H1 (cell line): ENCODE results near the gene PLCB1. TPM values are rescaled to one million over a fixed set of nuclear protein-coding genes. Genes with fewer than 3 reads are reported as not detected.

Source experiments
- CTCF ChIA-PET: fragments of 300-600 bp; sonication (Branson Sonifier 250); formaldehyde crosslinking; loops from one replicate; lab custom pipeline; 2021; ENCODE audit not compliant: partially characterized antibody; lab: Charles Lee
- POLR2A ChIA-PET: fragments of 300-600 bp; sonication (Branson Sonifier 250); formaldehyde crosslinking; loops from one replicate; lab custom pipeline; 2021; ENCODE audit warnings: inconsistent platforms; ENCODE audit not compliant: partially characterized antibody; lab: Charles Lee
- DNase-seq, 2 experiments: peaks; one replicate each; pipeline versions ENCODE4 v3.0.0 to v3.0.0-alpha.2; 2010 to 2022; ENCODE audit warnings: low spot score in 2 of 2, low read depth in 1 of 2, mixed read lengths in 1 of 2
- FAIRE-seq: peaks from 2 replicates; lab custom pipeline; 2011; peaks lifted over from hg19 to GRCh38; lab: Jason Lieb, UNC
- H2AFZ ChIP-seq: 2 replicates; pipeline ENCODE4 v1.8.1; 2012; ENCODE audit warnings: low read length, inconsistent platforms
- H2AK5ac ChIP-seq: 2 replicates; pipeline ENCODE4 v1.6.1; 2013; ENCODE audit warnings: low read depth, low read length
- H2BK120ac ChIP-seq: replicated peaks from 2 replicates; pipeline ENCODE3; 2013; ENCODE audit warnings: low read depth, low read length, inconsistent platforms
- H2BK12ac ChIP-seq: 2 replicates; pipeline ENCODE4 v1.6.1; 2013; ENCODE audit warnings: low read depth, low read length
- H2BK15ac ChIP-seq: 2 replicates; pipeline ENCODE4 v1.6.1; 2013; ENCODE audit warnings: low read length
- H2BK20ac ChIP-seq: 2 replicates; pipeline ENCODE4 v1.6.1; 2013; ENCODE audit warnings: low read length
- H2BK5ac ChIP-seq: 2 replicates; pipeline ENCODE4 v1.6.1; 2013; ENCODE audit warnings: low read depth, low read length
- H3K14ac ChIP-seq: 2 replicates; pipeline ENCODE4 v1.6.1; 2013; ENCODE audit warnings: inconsistent platforms; ENCODE audit not compliant: insufficient read length
- H3K18ac ChIP-seq: 2 replicates; pipeline ENCODE4 v1.6.1; 2013; ENCODE audit warnings: low read length; ENCODE audit errors: extremely low read depth
- H3K23ac ChIP-seq: 2 replicates; pipeline ENCODE4 v1.6.1; 2013; ENCODE audit warnings: inconsistent platforms; ENCODE audit not compliant: insufficient read length
- H3K23me2 ChIP-seq: 2 replicates; pipeline ENCODE4 v1.6.1; 2013; ENCODE audit warnings: low read depth, low read length
- H3K27ac ChIP-seq: 2 replicates; pipeline ENCODE4 v1.6.1; 2011; ENCODE audit warnings: low read depth, low read length, inconsistent platforms
- H3K27me3 ChIP-seq, 4 experiments: replicated peaks in 1 of 4; 1 replicate in 1 of 4; 2 replicates in 3 of 4; pipeline versions ENCODE4 v1.6.1 to v1.8.1; 2011 to 2013; ENCODE audit warnings: low read length in 3 of 4, mild to moderate bottlenecking in 3 of 4, inconsistent platforms in 2 of 4, mixed read lengths in 2 of 4, moderate library complexity in 1 of 4; ENCODE audit not compliant: control insufficient read depth in 3 of 4, insufficient read depth in 3 of 4; ENCODE audit errors: extremely low read depth in 1 of 4
- H3K36me3 ChIP-seq, 4 experiments: 2 replicates each; pipeline versions ENCODE4 v1.6.1 to v1.8.1; 2011 to 2013; ENCODE audit warnings: mild to moderate bottlenecking in 4 of 4, low read length in 3 of 4, moderate library complexity in 2 of 4, control low read depth in 1 of 4, inconsistent platforms in 1 of 4; ENCODE audit not compliant: insufficient read depth in 4 of 4, control insufficient read depth in 2 of 4
- H3K4ac ChIP-seq: replicated peaks from 2 replicates; pipeline ENCODE3; 2013; ENCODE audit warnings: low read length, low read depth, mixed read lengths, inconsistent platforms; ENCODE audit not compliant: insufficient read length
- H3K4me1 ChIP-seq, 4 experiments: replicated peaks in 1 of 4; 1 replicate in 1 of 4; 2 replicates in 3 of 4; pipeline versions ENCODE4 v1.6.1 to v1.8.1; 2011 to 2013; ENCODE audit warnings: low read length in 3 of 4, inconsistent platforms in 2 of 4, mixed read lengths in 1 of 4; ENCODE audit not compliant: insufficient read depth in 4 of 4, control insufficient read depth in 3 of 4
- H3K4me2 ChIP-seq, 2 experiments: 2 replicates each; pipeline versions ENCODE4 v1.6.1 to v1.8.1; 2011 to 2013; ENCODE audit warnings: low read depth in 2 of 2, low read length in 2 of 2, control low read depth in 1 of 2, inconsistent platforms in 1 of 2, mild to moderate bottlenecking in 1 of 2; ENCODE audit not compliant: insufficient read depth in 1 of 2
- H3K4me3 ChIP-seq, 4 experiments: fragments of 200-600, 300-600 bp in 1 of 4; sonication (generic), shearing (Covaris generic), sonication (Bioruptor Twin) in 1 of 4; 2 replicates each; pipeline versions ENCODE4 v1.5.1 to v1.8.1; 2011 to 2016; ENCODE audit warnings: low read length in 4 of 4, low read depth in 3 of 4, control low read depth in 2 of 4, inconsistent platforms in 2 of 4, mild to moderate bottlenecking in 2 of 4, mixed read lengths in 1 of 4, moderate library complexity in 1 of 4; ENCODE audit not compliant: insufficient read depth in 2 of 4; ENCODE audit errors: extremely low read depth in 1 of 4
- H3K56ac ChIP-seq: replicated peaks from 2 replicates; pipeline ENCODE3; 2013; ENCODE audit warnings: low read depth, mild to moderate bottlenecking, mixed read lengths, low read length, inconsistent platforms; ENCODE audit not compliant: insufficient read length
- H3K79me1 ChIP-seq: 2 replicates; pipeline ENCODE4 v1.6.1; 2013; ENCODE audit warnings: low read depth, low read length, control low read depth
- H3K79me2 ChIP-seq, 2 experiments: 2 replicates each; pipeline versions ENCODE4 v1.6.1 to v1.8.1; 2012 to 2013; ENCODE audit warnings: low read length in 2 of 2, mild to moderate bottlenecking in 2 of 2, inconsistent platforms in 1 of 2; ENCODE audit not compliant: insufficient read depth in 2 of 2, control insufficient read depth in 1 of 2
- H3K9ac ChIP-seq, 4 experiments: replicated peaks in 1 of 4; 1 replicate in 1 of 4; 2 replicates in 3 of 4; pipeline versions ENCODE4 v1.6.1 to v1.8.1; 2011 to 2013; ENCODE audit warnings: low read depth in 3 of 4, low read length in 3 of 4, control low read depth in 2 of 4, mild to moderate bottlenecking in 2 of 4, moderate library complexity in 2 of 4, inconsistent platforms in 1 of 4; ENCODE audit errors: extremely low read depth in 1 of 4
- H3K9me3 ChIP-seq, 2 experiments: 2 replicates each; pipeline versions ENCODE4 v1.6.1 to v1.8.1; 2012 to 2013; ENCODE audit warnings: mild to moderate bottlenecking in 2 of 2, moderate library complexity in 2 of 2, control low read depth in 1 of 2, inconsistent platforms in 1 of 2, low read depth in 1 of 2, low read length in 1 of 2, mixed read lengths in 1 of 2; ENCODE audit not compliant: insufficient read depth in 2 of 2
- H4K20me1 ChIP-seq, 2 experiments: replicated peaks in 1 of 2; 2 replicates each; pipeline versions ENCODE3 to v1.8.1; 2011 to 2013; ENCODE audit warnings: inconsistent platforms in 2 of 2, low read length in 2 of 2, mild to moderate bottlenecking in 1 of 2; ENCODE audit not compliant: insufficient read depth in 2 of 2, control insufficient read depth in 1 of 2
- H4K5ac ChIP-seq: 2 replicates; pipeline ENCODE4 v1.6.1; 2013; ENCODE audit warnings: low read length, low read depth, mixed read lengths, inconsistent platforms; ENCODE audit not compliant: insufficient read length
- H4K8ac ChIP-seq: 2 replicates; pipeline ENCODE4 v1.8.0; 2013; ENCODE audit warnings: mild to moderate bottlenecking, moderate library complexity, low read length, inconsistent platforms; ENCODE audit not compliant: insufficient read depth; ENCODE audit errors: extremely low read depth
- H4K91ac ChIP-seq: replicated peaks from 2 replicates; pipeline ENCODE3; 2013; ENCODE audit warnings: low read length, mixed read lengths, inconsistent platforms; ENCODE audit not compliant: insufficient read length
- BCL11A ChIP-seq, 2 experiments: IDR thresholded peaks; one replicate each; pipeline ENCODE4 v1.6.1; 2011; ENCODE audit warnings: low read depth in 2 of 2, low read length in 2 of 2, mild to moderate bottlenecking in 2 of 2
- CTBP2 ChIP-seq: IDR thresholded peaks from 2 replicates; pipeline ENCODE4 v1.7.0; 2011; ENCODE audit warnings: borderline replicate concordance, mild to moderate bottlenecking, moderate library complexity, mixed read lengths, low read length; ENCODE audit not compliant: insufficient read depth, insufficient read length
- EGR1 ChIP-seq: IDR thresholded peaks from 2 replicates; pipeline ENCODE4 v1.6.1; 2011; ENCODE audit warnings: low read depth, low read length, borderline replicate concordance
- HDAC6 ChIP-seq: IDR thresholded peaks from one replicate; pipeline ENCODE4 v1.7.1; 2012; ENCODE audit warnings: low read depth, mild to moderate bottlenecking, inconsistent platforms, low read length, moderate library complexity
- KDM5A ChIP-seq: fragments of 200-600 bp; IDR thresholded peaks from 2 replicates; pipeline ENCODE4 v1.7.1; 2012; ENCODE audit warnings: mild to moderate bottlenecking, low read length, inconsistent platforms, mixed read lengths
- NANOG ChIP-seq: IDR thresholded peaks from 2 replicates; pipeline ENCODE4 v1.6.1; 2011; ENCODE audit warnings: low read length, low read depth, mild to moderate bottlenecking, inconsistent platforms; ENCODE audit not compliant: insufficient read depth, poor library complexity, severe bottlenecking
- SIRT6 ChIP-seq: IDR thresholded peaks from one replicate; pipeline ENCODE4 v1.7.1; 2012; ENCODE audit warnings: low read length, inconsistent platforms
- SRF ChIP-seq: IDR thresholded peaks from 2 replicates; pipeline ENCODE4 v1.6.1; 2011; ENCODE audit warnings: mild to moderate bottlenecking, low read depth, low read length, moderate library complexity
- SUZ12 ChIP-seq: fragments of 200-600 bp; sonication (generic); IDR thresholded peaks from 2 replicates; pipeline ENCODE4 v1.6.1; 2012; ENCODE audit warnings: mild to moderate bottlenecking, inconsistent platforms, low read length, moderate library complexity, mixed read lengths
- TAF7 ChIP-seq: optimal IDR thresholded peaks from 2 replicates; pipeline ENCODE3; 2011; ENCODE audit warnings: low read depth, mild to moderate bottlenecking, inconsistent platforms, low read length, moderate library complexity, borderline replicate concordance
- WGBS, 2 experiments: shearing (Covaris generic) in 1 of 2; methylation state at CpG; one replicate each; pipeline versions ENCODE4 v1.1.6 to v1.1.7; 2013 to 2015; ENCODE audit warnings: low lambda C conversion rate in 2 of 2, mixed read lengths in 2 of 2, inconsistent platforms in 1 of 2, low coverage in 1 of 2, missing lambda C conversion rate in 1 of 2; ENCODE audit not compliant: insufficient replicate concordance in 2 of 2, insufficient coverage in 1 of 2, insufficient read length in 1 of 2; ENCODE audit errors: extremely low coverage in 1 of 2, missing lambda C conversion rate in 1 of 2; 5-methylcytosine and 5-hydroxymethylcytosine counted together
- polyA plus RNA-seq, 7 experiments: library from polyadenylated mRNA; depleted of rRNA in 3 of 7; stranded (reverse) in 5 of 7; unstranded in 2 of 7; fragments of >200 nt in 5 of 7; fragments of 200-250 nt in 2 of 7; gene quantifications; 1 replicate in 5 of 7; 2 replicates in 1 of 7; 4 replicates in 1 of 7; pipeline versions ENCODE4 v1.2.1 to v1.2.3, GENCODE V29; 2011 to 2013; ENCODE audit warnings: missing spikeins in 2 of 7, mixed read lengths in 2 of 7
- total RNA-seq: library from RNA; stranded (reverse); fragmentation: NEBNext Ultra II Directional; extraction: Animal tissue kit (Norgen Biotek cat#: 25700); gene quantifications from 2 replicates; pipeline ENCODE4 v1.2.1, GENCODE V29; 2021
- TF ChIP-seq, protein P1 (sequence below): IDR thresholded peaks from 2 replicates; pipeline ENCODE4 v1.6.1; 2012; ENCODE audit warnings: low read length, inconsistent platforms

PLCB1 gene
- total and polyA plus RNA-seq, 2 of the 8 experiments (the other 6 are each of a cell fraction or from before 2014, with no cell fraction given) = 2.6 to 9.1 TPM

DNA sequence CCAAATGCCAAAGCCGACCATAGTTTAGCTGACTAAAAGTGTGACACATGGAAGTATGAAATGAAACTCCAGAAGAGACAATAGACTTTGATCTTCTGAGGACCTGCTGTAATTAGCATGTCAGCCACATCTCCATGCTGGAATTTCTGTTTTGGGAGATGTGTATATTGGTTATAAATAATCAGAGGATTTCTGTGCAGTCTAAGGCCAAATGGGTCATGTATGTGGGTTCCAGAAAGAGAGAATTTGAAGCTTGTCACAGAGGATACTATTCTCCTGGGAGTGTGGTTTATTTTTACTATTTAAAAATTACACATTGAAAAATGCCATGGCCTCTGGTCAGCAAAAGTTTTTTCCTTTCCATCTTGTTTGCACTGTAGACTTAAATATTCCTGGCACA lies 531.4 kb downstream of the PLCB1 start:
- Histone ChIP-seq H3K23me2 (no peaks in the 10 kb centered on the region), H3K4me2 (no peak overlapping the region), H3K23ac (no peak overlapping the region), H3K27me3 (no peaks in the 10 kb centered on the region), H3K18ac (no peak overlapping the region), H3K4ac (no peak overlapping the region), H2AFZ (no peak overlapping the region), H3K27ac (no peak overlapping the region), H2BK120ac (no peak overlapping the region), H3K4me1 (no peaks in the 10 kb centered on the region)
- TF ChIP-seq, protein P1, sequence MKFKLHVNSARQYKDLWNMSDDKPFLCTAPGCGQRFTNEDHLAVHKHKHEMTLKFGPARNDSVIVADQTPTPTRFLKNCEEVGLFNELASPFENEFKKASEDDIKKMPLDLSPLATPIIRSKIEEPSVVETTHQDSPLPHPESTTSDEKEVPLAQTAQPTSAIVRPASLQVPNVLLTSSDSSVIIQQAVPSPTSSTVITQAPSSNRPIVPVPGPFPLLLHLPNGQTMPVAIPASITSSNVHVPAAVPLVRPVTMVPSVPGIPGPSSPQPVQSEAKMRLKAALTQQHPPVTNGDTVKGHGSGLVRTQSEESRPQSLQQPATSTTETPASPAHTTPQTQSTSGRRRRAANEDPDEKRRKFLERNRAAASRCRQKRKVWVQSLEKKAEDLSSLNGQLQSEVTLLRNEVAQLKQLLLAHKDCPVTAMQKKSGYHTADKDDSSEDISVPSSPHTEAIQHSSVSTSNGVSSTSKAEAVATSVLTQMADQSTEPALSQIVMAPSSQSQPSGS = no peak
- TF ChIP-seq BCL11A (IDR thresholded peaks at IDR 0.05; ENCODE audit: low read depth in 2 of 2, low read length in 2 of 2) (no peak), SUZ12 (no peak), KDM5A (no peak), SIRT6 (no peak), CTBP2 (no peak), TAF7 (no peak), EGR1 (no peak), NANOG (no peak), HDAC6 (no peak), SRF (no peak)
- TF ChIP-seq, all 59 proteins: peak for 0
- H4K8ac ChIP-seq = no peak overlapping the region
- no peak overlapping the region for H4K91ac ChIP-seq
- H3K36me3 ChIP-seq = no peaks in the 10 kb centered on the region
- H3K79me1 ChIP-seq = no peaks in the 10 kb centered on the region
- DNase-seq = no peak
- CTCF ChIA-PET = interaction anchor here (0.7 to 2.0 kb wide), 9 partner anchors 9 to 727 kb away, joined by 3 to 8 read pairs (median 3); no protein-coding TSS in a partner anchor
- no peaks in the 10 kb centered on the region for H4K20me1 ChIP-seq
- H3K56ac ChIP-seq = no peak overlapping the region
- H4K5ac ChIP-seq = no peak overlapping the region
- no peaks in the 10 kb centered on the region for H3K9me3 ChIP-seq
- no peak overlapping the region for H2AK5ac ChIP-seq
- no peak overlapping the region for H2BK5ac ChIP-seq
- H2BK20ac ChIP-seq = no peak overlapping the region
- POLR2A ChIA-PET = no interaction called here
- H3K4me3 ChIP-seq = no peak overlapping the region
- H3K14ac ChIP-seq = no peak overlapping the region
- WGBS, 2 experiments = 87% methylated on average over 1 of the region's 1 CpG; no CpG with 5 or more reads in 1 of the 2 experiments
- H2BK15ac ChIP-seq = no peak overlapping the region
- no peaks in the 10 kb centered on the region for H3K79me2 ChIP-seq
- no peak overlapping the region for H3K9ac ChIP-seq
- FAIRE-seq = no peak
- no peak overlapping the region for H2BK12ac ChIP-seq
